Fibroblast of pulmonary artery (primary cell): ENCODE data around the gene GALNTL6.
"Not testable (repeated sequence)": the region's sequence is repeated elsewhere in the genome, so short reads cannot be mapped to it uniquely, and the experiment has no call there.

Source experiments
- DNase-seq: peaks from one replicate; pipeline ENCODE4 v3.0.0-alpha.2; 2010; ENCODE audit warnings: low read depth
- H3K4me3 ChIP-seq: replicated peaks from 2 replicates; pipeline ENCODE4 v1.5.1; 2011; ENCODE audit warnings: low read depth, mild to moderate bottlenecking, control low read depth, low read length, moderate library complexity
- CTCF ChIP-seq: IDR thresholded peaks from 2 replicates; pipeline ENCODE4 v1.5.1; 2011; ENCODE audit warnings: mild to moderate bottlenecking, control low read depth, low read length, inconsistent platforms; ENCODE audit errors: missing control alignments

Gene GALNTL6

DNA sequence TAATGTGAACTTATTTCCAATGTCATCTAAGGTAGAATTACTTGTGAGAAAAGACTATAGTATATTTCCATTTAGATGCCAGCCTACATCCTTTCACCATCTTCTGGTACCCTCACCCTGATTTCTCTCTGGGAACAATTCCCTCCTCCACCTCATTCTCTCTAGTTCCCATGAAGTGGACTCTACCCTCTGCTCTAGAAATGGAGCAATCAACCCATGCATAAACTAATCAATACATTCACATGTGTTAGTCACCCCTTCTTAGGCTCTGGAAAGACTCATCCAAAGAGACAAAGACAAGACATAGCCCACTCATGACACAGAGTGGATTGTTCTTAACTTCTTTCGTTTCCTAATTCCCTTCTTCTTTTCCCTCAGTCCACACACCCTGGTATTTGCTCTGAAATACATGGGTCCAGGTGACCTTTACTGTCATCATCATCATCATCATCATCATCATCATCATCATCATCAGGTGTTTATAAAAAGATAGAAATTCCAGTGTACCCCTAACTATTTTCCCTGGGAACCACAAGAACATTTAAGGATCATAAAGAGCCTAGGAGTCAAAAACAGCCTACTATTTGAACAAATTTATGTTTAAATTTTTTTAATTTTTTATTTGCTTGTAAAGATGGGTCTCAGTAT, 1056.5 kb downstream of the GALNTL6 start:
- no peak for TF ChIP-seq CTCF
- no peak overlapping the region for H3K4me3 ChIP-seq
- DNase-seq = no peak

DNA sequence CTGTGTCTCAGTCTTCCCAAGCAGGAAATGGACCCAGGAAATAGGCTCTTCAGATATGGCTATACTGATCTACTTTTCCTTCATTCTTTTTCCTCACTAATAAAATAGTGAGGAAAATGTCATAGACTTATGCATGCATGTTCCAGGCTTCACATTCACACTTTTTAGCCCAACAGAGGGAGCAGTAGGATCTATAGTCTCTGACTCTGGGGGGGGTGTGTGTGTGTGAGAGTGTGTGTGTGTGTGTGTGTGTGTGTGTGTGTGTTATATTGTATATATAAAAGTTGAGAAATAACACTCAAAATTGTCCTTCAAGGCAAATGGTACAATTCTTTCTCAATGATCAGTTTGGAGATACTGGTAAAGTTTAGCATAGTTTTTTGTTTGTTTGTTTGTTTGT, 1058.2 kb downstream of the GALNTL6 start:
- H3K4me3 ChIP-seq = no peak overlapping the region
- DNase-seq = no peak
- no peak for TF ChIP-seq CTCF

- H3K4me3 ChIP-seq = no peak overlapping the region
- no peak for DNase-seq
- no peak for TF ChIP-seq CTCF
These were observed 1061.7 kb downstream of the GALNTL6 start for GRCh38 chr4:172874944-172875343.

DNA sequence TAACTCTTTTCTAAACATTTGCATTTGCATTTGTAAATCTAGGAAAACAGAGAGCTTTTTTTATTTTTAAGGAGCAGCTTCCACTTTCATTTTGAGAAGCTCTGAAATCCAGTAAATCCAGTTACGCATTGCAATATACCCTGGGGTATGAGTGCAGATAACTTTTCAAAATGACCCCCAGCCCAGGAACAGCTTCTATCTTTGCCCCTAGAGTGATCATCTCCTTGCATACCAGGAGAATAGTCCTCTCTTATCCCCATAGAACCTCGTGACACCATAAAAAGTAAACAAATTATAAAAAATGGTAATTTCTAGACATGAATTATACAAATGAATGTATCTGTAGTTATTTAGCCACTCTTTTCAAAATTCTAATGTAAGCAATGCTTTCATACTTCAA, 1063.2 kb downstream of the GALNTL6 start:
- no peak overlapping the region for H3K4me3 ChIP-seq
- no peak for DNase-seq
- TF ChIP-seq CTCF = no peak

DNA sequence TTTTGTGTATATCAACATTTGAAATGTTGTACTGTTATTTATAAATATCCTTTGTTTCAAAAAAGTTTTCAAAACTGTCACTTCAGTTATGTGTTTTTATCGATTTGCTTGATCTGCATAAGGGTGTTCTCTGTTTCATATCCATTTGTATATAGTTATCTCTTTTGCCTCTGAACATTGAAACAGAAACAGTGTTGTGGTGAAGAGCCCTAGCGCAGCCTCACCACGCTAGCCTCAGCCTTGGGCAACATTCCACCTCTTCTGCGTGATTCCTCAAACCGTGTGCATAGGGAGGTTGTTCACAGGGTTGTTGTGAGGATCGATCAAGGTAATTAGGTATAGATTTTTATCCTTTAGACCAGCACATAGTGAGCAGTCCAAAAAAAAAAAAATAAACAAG, 1068.4 kb downstream of the GALNTL6 start:
- no peak overlapping the region for H3K4me3 ChIP-seq
- no peak for DNase-seq
- TF ChIP-seq CTCF = no peak

DNA sequence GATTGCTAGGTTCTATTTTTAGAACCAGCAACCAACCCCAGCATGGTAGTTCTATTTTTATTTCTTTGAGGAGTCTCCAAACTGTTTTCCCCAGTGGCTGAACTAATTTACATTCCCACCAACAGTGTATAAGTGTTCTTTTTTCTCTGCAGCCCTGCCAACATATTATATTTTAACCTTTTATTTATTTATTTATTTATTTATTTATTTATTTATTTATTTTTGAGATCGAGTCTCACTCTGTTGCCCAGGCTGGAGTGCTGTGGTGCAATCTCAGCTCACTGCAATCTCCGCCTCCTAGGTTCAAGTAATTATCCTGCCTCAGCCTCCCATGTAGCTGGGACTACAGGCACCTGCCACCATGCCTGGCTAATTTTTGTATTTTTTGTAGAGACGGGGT, 1074.2 kb downstream of the GALNTL6 start:
- H3K4me3 ChIP-seq, DNase-seq: not testable (repeated sequence)

DNA sequence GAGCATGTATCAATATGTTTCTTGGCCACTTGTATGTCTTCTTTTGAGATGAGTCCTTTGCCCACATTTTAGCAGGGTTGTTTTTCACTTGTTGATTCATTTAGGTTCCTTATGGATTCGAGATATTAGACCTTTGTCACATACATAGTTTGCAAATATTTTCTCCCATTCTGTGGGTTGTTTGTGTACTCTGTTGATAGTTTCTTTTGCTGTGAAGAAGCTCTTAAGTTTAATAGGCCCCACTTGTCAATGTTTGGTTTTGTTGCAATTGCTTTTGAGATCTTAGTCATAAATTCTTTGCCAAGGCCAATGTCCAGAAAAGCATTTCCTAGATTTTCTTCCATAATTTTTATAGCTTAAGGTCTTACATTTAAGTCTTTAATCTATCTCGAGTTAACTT, 1074.8 kb downstream of the GALNTL6 start:
- DNase-seq = no peak
- H3K4me3 ChIP-seq = no peak overlapping the region
- TF ChIP-seq CTCF = no peak

DNA sequence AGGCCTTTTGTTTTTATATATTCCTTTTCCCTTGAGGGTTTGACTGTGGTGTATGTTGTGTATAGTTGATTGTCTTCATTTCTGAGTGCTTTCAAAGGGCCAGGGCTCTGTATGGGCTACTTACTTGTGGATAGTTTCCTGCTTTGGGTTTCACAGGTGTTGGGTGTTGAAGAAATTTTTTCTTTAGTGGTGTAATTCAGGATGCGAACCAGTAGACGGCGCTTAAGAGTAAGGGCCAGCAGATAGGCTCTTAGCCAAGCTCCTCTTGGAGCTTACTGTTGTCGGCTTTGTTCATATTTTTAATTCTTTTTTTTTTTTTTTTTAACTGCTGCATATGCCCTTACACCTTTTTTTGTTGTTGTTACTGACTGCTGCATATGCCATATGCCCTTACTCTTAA, 1079.1 kb downstream of the GALNTL6 start:
- peak; percentile 28 for DNase-seq
- H3K4me3 ChIP-seq = no peak overlapping the region
- TF ChIP-seq CTCF = peak; percentile 69
